Skin epidermis (tissue), 12 donors: Measurements from ENCODE around the gene SOX3.

Experiments used
- H3K27ac ChIP-seq, 21 experiments: fragments of 200-600 bp; sonication (generic) in 11 of 21; one replicate each; pipeline ENCODE4 v1.5.0; 2020; ENCODE audit warnings: mild to moderate bottlenecking in 3 of 21, inconsistent platforms in 2 of 21, moderate library complexity in 2 of 21
- H3K4me3 ChIP-seq, 7 experiments: fragments of 200-600 bp; sonication (generic) in 2 of 7; one replicate each; pipeline ENCODE4 v1.5.0; 2020; ENCODE audit warnings: inconsistent platforms in 2 of 7, mild to moderate bottlenecking in 2 of 7, moderate library complexity in 1 of 7

SOX3 gene

DNA sequence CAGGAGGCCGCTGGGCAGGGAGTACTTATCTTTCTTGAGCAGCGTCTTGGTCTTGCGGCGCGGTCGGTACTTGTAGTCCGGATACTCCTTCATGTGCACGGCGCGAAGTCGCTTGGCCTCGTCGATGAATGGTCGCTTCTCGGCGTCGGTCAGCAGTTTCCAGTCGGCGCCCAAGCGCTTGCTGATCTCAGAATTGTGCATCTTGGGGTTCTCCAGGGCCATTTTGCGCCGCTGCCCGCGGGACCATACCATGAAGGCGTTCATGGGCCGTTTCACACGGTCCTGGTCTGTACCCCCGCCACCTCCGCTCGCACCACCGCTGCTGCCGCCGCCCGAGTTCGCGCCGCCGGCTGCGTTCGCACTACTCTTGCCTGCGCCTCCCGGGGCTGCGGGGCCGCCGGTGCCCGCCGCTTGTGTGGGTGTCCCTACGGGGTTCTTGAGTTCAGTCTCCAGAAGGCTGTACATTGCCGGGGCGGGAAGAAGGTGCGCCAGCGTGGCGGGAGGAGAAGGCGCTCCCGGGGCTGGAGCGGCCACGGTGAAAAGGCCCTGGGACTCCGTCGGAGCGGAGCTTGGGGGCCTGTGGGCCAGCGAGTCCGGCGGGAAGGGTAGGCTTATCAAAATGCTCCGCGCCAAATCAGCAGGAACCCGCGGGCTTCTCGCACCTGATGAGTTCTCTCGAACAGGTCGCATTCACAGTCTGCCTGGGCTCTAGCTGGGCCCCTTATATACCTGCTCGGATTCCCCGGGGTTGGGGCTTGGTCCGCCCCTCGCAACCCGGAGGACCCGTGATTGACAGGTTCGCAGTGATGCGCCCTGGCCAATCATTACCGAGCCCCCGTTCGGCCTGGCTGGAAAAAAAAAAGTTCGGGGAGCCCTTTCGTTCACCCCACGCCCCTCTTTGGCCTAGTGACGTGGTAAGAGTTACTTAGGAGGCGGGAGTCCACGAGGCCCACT is at the start of gene SOX3:
Gene SOX3, minus strand, starts transcription at position 699 of the 954 bp plus-strand sequence. Its CDS starts 9 bp downstream, at position 690.
- Histone ChIP-seq H3K27ac (no peak within 1 kb of the TSS), H3K4me3 (peak within 1 kb of the TSS in 2 of 7 experiments; percentile 16 to 22)

DNA sequence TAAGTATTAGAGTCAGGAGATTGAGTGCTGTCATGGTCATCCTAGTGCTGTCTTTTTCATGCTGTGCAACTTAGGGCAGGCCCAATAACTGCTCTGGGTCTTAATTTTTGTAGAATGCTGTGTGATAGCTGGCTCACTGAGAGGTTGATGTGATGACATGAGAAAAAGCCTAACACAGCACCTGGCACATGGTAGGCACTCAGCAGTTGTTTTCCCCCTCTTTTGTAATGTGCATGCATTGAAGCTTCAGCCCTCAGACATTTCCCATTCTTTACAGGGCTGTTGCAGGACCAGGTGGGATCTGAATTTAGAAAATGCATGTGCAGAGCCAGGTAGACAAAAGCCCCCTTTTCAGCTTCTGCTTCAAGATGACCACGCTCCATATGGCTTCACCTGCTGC is 44.1 kb upstream of the SOX3 start:
- Histone ChIP-seq H3K27ac (no peak overlapping the region), H3K4me3 (no peak overlapping the region)

DNA sequence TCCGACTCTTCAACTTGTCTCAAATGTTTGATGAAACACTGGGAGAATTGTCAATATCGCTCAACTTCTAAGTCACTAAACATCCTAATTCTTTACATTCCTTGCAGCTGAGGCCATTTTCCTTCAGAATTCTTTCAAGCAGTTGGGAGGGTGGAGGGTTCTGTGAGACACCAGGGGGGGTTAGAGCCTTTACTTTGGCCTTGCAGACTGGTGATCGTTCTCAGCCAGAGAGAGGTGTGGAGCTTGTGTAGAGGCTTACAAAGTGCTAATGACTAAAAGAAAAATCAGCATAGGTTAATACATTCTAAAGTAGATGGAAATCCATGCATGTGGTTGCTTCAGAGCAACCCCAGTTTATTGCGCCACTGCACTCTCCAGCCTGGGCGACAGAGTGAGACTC is 21.3 kb upstream of the SOX3 start:
- no peak overlapping the region for H3K4me3 ChIP-seq

DNA sequence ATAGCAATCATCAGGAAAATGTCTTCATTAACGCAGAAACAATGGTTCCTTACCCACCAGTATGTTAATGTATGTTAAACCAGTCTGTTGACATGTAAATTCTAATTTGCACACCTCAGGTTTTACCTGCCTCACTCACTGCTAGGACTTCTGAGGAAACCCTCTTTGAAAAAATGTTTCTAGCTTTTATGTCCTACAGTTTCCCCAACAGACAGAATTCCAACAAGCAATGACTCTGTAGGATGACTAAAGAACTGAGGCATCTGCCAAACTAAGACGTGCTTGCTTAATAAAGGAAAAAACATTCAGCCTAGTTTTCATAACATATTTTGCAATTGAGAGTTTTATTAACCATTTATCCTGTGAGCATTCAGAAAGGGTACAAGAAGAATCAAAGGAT is 20.6 kb upstream of the SOX3 start:
- H3K27ac ChIP-seq, result no peak overlapping the region
- no peak overlapping the region for H3K4me3 ChIP-seq

More for the DNA sequence above, 21.3 kb upstream of the SOX3 start:
- H3K27ac ChIP-seq, result no peak overlapping the region

DNA sequence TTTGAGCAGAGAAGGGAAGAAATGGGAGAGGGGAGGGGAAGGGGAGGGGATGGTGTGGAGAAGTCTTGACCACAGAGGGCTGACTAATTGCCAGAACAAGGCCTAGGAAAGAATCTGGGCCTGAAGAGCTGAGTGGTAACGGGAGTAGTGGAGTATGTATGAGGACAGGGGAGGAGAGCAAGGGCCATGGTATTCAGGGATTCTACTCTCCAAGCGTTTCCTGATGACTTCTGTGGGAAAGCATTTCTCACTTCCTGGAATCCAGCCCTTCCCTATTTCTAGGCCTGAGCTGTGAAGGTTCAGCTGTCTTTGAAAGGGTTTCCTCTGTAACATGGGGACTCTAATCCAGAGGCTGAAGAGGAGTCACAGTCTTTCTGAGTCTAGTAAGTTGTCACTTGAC is 19.7 kb upstream of the SOX3 start:
- Histone ChIP-seq H3K4me3 (no peak overlapping the region), H3K27ac (no peak overlapping the region)

DNA sequence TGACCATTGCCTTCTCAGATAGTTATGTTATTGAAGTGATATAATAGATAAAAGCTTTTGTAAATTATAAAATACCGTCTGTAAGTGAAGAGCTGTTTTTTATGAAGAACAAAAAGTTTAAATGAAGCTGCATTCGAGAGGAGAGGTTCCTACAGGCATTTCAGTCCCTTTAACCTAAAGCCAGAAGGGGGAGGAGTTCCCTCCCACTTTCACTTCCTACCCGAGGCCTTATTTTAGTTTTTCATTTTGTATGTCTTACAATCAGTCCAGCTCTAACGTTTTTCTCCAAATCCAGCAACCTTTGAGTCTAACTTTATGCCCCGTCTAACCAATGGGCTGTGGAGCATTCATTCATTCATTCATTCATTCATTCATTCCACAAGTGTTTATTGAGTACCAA is 16.5 kb upstream of the SOX3 start:
- Histone ChIP-seq H3K4me3 (no peak overlapping the region), H3K27ac (no peak overlapping the region)

DNA sequence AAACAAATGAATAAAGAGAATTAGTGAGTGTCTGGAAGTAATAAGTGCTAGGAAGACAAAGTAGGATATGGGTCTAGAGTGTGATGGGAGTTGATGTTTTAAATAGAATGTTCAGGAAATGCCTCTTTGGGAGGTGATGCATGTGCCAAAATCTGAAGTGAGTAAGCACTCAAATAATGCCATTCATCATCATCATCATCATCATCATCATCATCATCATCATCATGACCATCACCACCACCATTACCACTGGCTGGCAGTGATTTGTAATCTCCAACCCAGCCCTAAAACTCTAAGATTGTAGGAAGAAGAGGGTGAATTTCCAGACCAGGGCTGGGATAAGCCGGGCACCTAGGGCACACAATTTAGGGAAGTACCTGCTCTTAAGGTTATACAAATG is 9.7 kb upstream of the SOX3 start:
- no peak overlapping the region for H3K4me3 ChIP-seq
- no peak overlapping the region for H3K27ac ChIP-seq

DNA sequence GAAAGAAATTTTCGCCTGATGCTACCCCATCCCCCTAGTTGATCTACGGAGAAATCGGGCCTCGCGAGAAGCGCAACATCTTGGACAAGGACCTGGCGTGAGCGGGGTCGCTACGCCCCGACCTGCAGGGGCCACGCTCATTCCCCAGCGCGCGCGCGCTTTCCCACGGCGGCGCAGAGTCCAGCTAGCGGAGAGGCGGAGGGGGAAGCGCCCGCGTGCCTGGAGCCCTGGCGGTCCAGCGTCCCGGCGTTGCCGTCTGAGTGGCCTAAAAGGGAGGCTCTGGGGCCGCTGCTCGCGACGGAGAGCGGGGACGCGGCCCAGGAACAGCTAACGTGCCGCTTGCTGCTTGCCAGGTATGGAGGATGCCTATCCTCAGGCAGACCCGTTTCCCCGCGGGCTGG is 6.0 kb upstream of the SOX3 start:
- no peak overlapping the region for H3K27ac ChIP-seq
- no peak overlapping the region for H3K4me3 ChIP-seq

DNA sequence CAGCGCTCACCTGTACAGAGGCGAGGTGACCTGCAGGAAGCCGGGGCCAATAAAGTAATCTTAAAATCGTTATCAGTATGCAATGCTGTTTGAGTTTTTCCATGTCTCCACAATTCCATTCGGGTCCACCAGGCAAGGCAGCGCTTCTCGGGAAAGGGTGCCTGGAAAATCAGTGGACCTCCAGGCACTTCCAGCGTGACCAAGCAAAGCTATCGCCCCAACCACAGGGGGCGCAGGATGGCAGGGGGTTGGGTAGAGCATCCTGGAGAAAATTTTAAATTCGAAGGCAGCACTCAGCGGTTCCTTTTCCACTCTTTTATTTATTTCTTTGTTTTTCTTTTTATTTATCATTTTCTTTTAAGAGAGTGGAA is 5.4 kb upstream of the SOX3 start:
- H3K4me3 ChIP-seq, result no peak overlapping the region
- H3K27ac ChIP-seq, result no peak overlapping the region

DNA sequence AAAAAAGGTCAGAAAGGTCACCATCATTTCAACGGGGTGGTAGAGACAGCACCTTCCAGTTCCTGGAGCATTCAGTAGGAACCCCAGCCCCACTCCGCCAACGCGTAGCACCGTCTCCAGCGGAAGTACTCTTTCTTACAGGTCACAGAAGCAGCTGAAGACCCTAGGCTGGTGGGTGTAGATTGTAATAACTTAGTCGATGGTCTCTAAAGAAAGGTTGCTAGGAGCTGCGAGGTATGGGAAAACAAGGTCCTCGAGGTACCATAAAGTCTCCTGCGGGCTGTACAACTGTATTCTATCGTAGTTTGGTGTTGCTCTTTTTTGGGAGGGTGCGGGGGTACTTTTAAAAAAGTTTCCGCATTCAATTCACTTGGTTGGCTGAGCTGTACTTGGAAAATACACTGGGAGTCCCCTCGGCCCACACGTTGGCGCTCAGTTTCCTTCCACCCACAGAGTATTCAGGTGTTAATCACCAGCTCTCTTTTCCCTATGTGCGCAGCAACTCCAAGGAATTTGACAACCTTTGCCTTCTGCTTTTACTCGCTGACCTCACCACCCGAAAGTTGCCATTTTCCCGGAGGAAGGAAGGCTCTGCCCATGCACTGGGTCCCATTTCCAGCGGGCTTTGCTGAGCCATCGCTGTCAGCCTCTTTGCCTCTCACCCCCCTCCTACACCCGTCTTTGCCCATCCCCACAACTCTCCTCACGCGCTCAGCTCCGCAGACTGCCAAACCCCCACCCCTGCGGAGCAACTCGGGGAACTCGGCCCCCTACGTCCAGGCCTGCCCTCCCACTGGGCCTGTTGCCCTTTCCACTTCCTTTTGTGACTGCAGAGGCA is 4.8 kb upstream of the SOX3 start:
- Histone ChIP-seq H3K27ac (no peak overlapping the region), H3K4me3 (no peak overlapping the region)

DNA sequence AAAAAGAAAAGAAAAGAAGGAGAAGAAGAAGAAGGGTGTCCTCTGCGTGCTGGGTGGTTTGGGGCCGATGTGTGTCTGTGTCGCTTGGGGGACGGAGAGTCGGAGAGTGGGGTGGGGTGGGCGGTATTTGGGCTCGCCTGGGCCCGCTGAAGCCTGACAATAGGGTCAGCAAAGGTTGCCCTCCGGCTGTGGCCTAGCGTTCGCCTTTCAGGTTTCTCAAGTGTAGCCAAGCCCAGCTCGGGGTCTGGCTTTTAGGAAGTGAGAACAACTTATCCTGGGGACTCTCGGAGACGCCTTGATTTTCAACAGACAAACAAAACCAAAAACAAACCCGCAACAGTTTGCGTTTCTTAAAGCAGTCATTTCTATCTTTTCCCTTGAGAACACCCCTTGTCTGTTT is 4.1 kb upstream of the SOX3 start:
- Histone ChIP-seq H3K27ac (no peak overlapping the region), H3K4me3 (no peak overlapping the region)

DNA sequence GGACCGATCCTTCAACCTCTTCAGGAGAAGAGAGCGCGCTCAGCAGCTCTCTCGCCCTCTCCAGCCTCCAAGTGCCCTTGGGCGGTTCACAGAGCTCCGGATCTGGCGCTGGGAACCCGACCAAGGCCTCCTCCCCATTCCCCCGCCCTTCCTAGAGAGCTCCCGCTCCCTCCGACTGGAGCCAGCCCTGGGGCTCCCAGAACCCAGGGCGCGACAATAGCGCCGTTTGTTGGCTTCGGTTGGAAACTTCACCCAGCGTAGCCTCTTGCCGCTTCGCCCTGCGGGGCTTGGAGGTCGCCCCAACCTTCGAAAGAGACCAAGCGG is 3.1 kb upstream of the SOX3 start:
- Histone ChIP-seq H3K4me3 (no peak overlapping the region), H3K27ac (no peak overlapping the region)

DNA sequence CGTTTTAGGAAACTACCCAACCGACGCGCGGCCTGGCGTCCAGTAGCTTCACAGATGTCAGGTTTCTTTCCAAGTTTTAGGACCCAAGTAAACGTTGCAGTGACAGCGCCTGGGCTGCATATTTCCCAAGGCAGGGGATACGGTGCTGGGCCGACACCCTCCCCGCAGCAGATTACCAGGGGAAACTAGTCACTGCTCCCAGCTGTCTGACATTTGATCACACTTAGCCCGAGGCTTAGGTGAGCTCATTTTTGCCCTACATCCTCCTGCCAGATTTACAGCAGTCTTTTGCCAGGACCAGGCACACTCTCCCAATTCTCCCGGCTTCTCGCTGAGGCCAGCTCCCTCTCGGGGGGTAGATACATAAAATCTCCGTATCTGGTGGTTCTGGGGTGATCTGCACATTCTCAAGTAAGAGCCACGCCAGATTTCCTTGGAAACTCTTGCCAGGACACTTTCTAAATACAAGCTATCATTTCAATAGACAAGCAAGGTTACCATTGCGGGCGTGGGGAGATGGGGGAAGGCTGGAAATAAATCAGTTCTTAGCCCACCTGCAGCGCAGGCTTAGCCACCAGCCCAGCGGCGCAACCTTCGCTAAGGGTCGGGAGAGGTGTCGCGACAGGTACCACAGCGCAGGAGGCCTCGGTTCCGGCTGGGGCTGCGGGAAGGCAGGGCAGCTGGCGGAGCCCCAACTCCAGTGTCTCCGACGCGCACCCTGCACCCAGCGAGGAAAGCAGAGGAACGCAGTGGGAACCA is 2.5 kb upstream of the SOX3 start:
- H3K27ac ChIP-seq, result no peak overlapping the region
- H3K4me3 ChIP-seq, result no peak overlapping the region

DNA sequence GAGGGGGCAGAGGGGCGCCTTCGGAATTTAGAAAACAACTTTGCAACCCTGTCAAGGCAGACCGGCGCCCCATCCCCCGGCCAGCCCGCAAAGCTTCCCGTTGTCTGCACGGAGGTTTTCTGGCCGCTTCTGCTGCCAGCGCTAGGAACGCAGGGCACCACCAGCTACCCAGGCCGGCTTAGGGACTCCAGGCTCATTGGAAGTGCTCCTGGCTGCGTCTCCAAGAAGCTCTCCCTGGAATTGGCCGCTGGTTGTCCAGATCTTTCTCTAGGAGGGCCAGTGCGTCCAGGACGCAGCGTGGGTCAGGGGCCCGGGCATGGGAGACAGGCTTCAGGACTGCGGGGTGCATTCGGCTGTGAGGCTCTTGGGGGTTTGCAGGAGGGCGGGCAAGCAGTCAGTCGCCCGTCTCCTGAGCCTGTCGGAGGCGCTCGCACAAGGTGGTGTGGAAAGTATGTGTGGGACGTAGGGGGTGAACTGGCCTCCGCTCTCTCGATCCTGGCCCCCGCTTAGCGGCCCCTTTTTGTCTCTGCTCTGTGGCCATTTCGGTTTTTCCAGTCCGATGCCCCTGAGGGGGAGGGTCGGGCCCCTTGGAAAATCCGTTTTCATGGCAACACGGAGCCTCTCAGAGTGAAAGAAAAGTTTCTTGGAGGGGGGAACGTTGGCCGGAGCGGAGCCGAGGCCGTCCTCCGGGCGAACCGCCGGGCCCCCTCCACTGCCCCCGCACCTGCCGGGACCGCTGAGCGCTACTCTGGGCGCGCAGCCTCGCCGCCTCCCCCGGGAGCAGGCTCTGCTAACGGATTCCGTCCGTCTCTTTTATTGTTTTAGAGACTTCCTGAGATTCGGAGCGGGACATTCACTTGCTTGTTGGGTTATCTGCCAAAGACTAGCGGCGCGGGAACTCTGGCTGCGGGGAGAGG is 810 bp upstream of the SOX3 start:
- Histone ChIP-seq H3K27ac (no peak overlapping the region), H3K4me3 (no peak overlapping the region)

DNA sequence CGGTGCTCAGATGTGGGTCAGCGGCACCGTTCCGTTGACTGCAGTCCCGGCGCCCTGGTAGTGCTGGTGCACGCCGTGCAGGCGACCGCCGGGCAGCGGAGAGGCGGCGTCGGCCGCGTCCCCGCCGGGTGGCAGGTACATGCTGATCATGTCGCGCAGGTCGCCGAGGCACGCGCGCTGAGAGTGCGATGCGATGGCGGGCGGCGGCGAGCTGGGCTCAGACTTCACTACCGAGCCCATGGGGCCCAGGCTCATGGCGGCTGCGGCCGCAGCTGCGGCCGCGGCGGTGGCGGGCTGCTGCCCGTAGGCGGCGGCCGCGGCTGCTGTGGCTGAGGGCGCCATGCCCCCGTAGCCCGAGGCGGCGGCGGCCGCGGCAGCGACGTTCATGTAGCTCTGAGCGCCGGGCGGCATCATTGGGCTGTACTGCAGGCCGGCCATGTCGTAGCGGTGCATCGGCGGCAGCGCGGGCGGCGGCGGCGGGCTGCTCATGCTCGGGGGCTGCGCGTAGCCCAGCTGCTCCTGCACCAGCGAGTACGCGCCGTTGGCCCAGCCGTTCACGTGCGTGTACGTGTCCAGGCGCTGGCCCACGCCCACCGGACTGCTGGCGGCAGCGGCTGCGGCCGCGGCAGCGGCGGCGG is 1.0 kb downstream of the SOX3 start:
- H3K27ac ChIP-seq, result no peak overlapping the region
- H3K4me3 ChIP-seq, result peak overlapping the region in 2 of 7 experiments; percentile 16 to 22

DNA sequence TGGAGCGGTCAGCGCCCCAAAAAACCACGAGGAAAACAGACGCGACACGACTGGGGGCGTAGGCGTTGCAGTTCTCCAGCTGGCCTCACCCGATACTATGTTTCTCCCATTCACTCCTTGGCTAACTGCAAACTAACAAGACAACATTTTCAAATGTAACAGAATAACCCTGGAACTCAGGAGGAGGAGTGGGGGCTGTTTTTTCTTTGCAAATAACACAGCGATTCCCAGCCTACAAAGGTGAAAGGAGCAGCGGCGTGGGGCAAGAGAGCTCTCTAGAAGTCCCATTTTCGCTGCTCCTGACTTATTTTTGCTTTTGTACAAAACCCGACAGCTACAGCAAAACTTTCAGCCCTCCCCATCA is 1.6 kb downstream of the SOX3 start:
- no peak overlapping the region for H3K27ac ChIP-seq
- H3K4me3 ChIP-seq, result no peak overlapping the region

DNA sequence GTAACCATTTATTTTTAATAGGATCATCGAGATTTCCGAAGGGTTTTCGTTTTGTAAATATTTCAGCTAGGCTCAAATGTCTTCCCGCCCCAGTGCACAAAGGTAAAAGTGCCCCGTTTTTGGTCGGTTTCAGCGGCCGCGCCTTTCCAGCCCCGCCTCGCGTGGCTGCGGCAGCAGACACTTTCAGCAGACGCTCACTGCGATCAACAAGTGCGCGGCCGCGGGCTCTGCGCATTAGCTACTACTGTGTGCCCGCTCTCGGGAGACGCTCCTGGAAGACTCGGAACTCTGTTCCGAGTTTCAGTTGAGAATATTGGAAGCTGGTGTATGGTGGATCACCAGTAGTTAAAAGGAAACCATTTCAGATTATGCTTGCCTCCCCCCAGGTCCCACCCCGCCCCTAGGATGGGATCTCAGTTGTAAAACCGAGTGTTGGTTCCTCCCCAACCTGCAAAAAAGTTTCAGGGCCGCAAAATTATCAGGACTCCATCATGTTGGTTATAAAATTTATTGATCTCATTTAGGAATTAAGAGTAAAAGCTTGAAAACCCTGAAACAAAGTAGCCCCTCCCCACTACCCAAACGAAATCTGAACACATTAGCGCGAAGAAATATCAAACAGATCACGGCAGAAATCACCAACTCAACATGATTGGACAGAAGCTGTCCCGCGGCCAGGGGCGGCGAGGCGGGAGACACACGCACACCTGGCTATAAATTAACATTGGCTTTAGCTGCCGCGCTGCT is 2.2 kb downstream of the SOX3 start:
- Histone ChIP-seq H3K4me3 (no peak overlapping the region), H3K27ac (no peak overlapping the region)

DNA sequence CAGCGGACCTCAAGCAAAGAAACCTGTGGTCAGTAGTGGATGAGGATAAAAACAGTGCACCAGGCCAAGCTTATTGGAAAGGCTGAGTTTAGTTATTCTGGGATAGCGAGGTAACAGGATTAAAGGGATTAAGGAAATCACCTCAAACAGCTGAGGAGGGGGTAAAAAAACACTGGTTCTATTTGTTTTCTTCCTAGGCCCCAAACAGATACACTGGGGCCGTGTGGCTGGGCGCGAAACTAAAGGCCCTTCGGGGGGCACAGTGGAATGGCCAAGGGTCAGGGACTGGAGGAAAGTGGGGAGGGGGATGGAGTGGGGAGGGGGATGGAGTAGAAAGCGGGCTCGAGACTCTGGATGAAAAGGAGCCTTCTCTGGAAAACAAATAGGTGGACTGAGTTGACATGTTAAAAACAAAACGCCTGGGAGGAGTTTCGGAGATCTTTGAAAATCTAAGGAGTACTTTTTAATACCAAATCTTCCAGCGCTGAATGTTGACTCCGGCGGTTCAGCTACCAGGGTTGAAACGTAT is 2.9 kb downstream of the SOX3 start:
- H3K4me3 ChIP-seq, result no peak overlapping the region
- no peak overlapping the region for H3K27ac ChIP-seq
